Loucy (cell line): ENCODE measurements around the gene PROX2.

ENCODE experiments used
- H2AFZ ChIP-seq: fragments of 200-600 bp; sonication (generic); 2 replicates; pipeline ENCODE4 v1.6.0; 2016; ENCODE audit warnings: antibody characterized with exemption, mild to moderate bottlenecking, low read length, moderate library complexity
- H3F3A ChIP-seq: fragments of 200-600 bp; 2 replicates; pipeline ENCODE4 v1.6.0; 2016; ENCODE audit warnings: antibody characterized with exemption, low read depth, mild to moderate bottlenecking
- H3K27me3 ChIP-seq: fragments of 200-600 bp; sonication (generic); 2 replicates; pipeline ENCODE4 v1.6.1; 2014; ENCODE audit warnings: low read length, mild to moderate bottlenecking; ENCODE audit not compliant: insufficient read depth, poor library complexity, severe bottlenecking
- H3K36me3 ChIP-seq: fragments of 200-600 bp; sonication (generic); 2 replicates; pipeline ENCODE4 v1.6.1; 2016; ENCODE audit warnings: low read length; ENCODE audit not compliant: insufficient read depth
- H3K4me1 ChIP-seq: fragments of 200-600 bp; sonication (generic); 2 replicates; pipeline ENCODE4 v1.5.1; 2014; ENCODE audit warnings: low read length, mild to moderate bottlenecking; ENCODE audit not compliant: insufficient read depth, poor library complexity, severe bottlenecking
- H3K4me2 ChIP-seq: fragments of 200-600 bp; sonication (generic); 2 replicates; pipeline ENCODE4 v1.6.0; 2014; ENCODE audit warnings: antibody characterized with exemption, low read length, low read depth, mild to moderate bottlenecking; ENCODE audit not compliant: poor library complexity, severe bottlenecking
- H3K4me3 ChIP-seq: fragments of 200-600 bp; sonication (generic); 2 replicates; pipeline ENCODE4 v1.5.1; 2014; ENCODE audit warnings: low read length, mild to moderate bottlenecking, mixed read lengths; ENCODE audit not compliant: poor library complexity, severe bottlenecking
- H3K79me2 ChIP-seq: fragments of 200-600 bp; sonication (generic); 2 replicates; pipeline ENCODE4 v1.6.1; 2014; ENCODE audit warnings: low read length; ENCODE audit not compliant: insufficient read depth
- H3K9ac ChIP-seq: fragments of 200-600 bp; sonication (generic); 2 replicates; pipeline ENCODE4 v1.6.0; 2014; ENCODE audit warnings: mild to moderate bottlenecking, low read depth, low read length, moderate library complexity; ENCODE audit not compliant: poor library complexity, severe bottlenecking
- H3K9me2 ChIP-seq: fragments of 200-600 bp; sonication (generic); replicated peaks from 2 replicates; pipeline ENCODE4 v1.6.1; 2016; ENCODE audit warnings: low read depth, low read length, mixed read lengths
- H3K9me3 ChIP-seq: fragments of 200-600 bp; sonication (generic); 2 replicates; pipeline ENCODE4 v1.6.1; 2014; ENCODE audit warnings: mild to moderate bottlenecking, antibody characterized with exemption, low read length, low read depth; ENCODE audit not compliant: insufficient read depth
- H4K20me1 ChIP-seq: fragments of 200-600 bp; sonication (generic); 2 replicates; pipeline ENCODE4 v1.6.0; 2014; ENCODE audit warnings: antibody characterized with exemption, low read length, mild to moderate bottlenecking; ENCODE audit not compliant: insufficient read depth, poor library complexity, severe bottlenecking
- EZH2phosphoT487 ChIP-seq: fragments of 200-600 bp; IDR thresholded peaks from 2 replicates; pipeline ENCODE4 v1.6.1; 2018; ENCODE audit warnings: antibody characterized with exemption, mild to moderate bottlenecking, moderate library complexity, borderline replicate concordance
- TF ChIP-seq, protein P1 (sequence below): fragments of 200-600 bp; sonication (generic); conservative IDR thresholded peaks from 2 replicates; pipeline ENCODE4 v1.5.1; 2014; ENCODE audit warnings: mild to moderate bottlenecking, antibody characterized with exemption, low read length

Gene PROX2

GRCh38 chr14:74846168-74846567, 29.8 kb downstream of the PROX2 start:
- Histone ChIP-seq H3K79me2 (no peaks in the 10 kb centered on the region), H3K4me2 (no peak overlapping the region), H4K20me1 (no peaks in the 10 kb centered on the region), H3K9me3 (no peaks in the 10 kb centered on the region), H3F3A (no peaks in the 10 kb centered on the region), H3K9me2 (no peaks in the 10 kb centered on the region), H3K36me3 (no peaks in the 10 kb centered on the region; the same call in 1 of the 2 replicates), H3K4me3 (no peak overlapping the region), H2AFZ (no peak overlapping the region), H3K4me1 (no peaks in the 10 kb centered on the region), H3K9ac (no peak overlapping the region), H3K27me3 (no peaks in the 10 kb centered on the region)
- TF ChIP-seq, protein P1, sequence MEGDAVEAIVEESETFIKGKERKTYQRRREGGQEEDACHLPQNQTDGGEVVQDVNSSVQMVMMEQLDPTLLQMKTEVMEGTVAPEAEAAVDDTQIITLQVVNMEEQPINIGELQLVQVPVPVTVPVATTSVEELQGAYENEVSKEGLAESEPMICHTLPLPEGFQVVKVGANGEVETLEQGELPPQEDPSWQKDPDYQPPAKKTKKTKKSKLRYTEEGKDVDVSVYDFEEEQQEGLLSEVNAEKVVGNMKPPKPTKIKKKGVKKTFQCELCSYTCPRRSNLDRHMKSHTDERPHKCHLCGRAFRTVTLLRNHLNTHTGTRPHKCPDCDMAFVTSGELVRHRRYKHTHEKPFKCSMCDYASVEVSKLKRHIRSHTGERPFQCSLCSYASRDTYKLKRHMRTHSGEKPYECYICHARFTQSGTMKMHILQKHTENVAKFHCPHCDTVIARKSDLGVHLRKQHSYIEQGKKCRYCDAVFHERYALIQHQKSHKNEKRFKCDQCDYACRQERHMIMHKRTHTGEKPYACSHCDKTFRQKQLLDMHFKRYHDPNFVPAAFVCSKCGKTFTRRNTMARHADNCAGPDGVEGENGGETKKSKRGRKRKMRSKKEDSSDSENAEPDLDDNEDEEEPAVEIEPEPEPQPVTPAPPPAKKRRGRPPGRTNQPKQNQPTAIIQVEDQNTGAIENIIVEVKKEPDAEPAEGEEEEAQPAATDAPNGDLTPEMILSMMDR: no peak
- no peak for TF ChIP-seq EZH2phosphoT487

- Histone ChIP-seq H2AFZ (no peak overlapping the region), H3K27me3 (no peaks in the 10 kb centered on the region), H3K9ac (no peak overlapping the region), H3K9me2 (no peaks in the 10 kb centered on the region), H4K20me1 (no peaks in the 10 kb centered on the region), H3K4me3 (no peak overlapping the region), H3K4me1 (no peaks in the 10 kb centered on the region), H3K4me2 (no peak overlapping the region), H3K36me3 (peaks cover 7% of the 10 kb centered on the region; the same call in 1 of the 2 replicates), H3F3A (no peaks in the 10 kb centered on the region), H3K79me2 (no peaks in the 10 kb centered on the region), H3K9me3 (no peaks in the 10 kb centered on the region)
- TF ChIP-seq EZH2phosphoT487: no peak
- TF ChIP-seq, protein P1: no peak
These were observed 32.3 kb downstream of the PROX2 start for GRCh38 chr14:74843653-74844052.

DNA sequence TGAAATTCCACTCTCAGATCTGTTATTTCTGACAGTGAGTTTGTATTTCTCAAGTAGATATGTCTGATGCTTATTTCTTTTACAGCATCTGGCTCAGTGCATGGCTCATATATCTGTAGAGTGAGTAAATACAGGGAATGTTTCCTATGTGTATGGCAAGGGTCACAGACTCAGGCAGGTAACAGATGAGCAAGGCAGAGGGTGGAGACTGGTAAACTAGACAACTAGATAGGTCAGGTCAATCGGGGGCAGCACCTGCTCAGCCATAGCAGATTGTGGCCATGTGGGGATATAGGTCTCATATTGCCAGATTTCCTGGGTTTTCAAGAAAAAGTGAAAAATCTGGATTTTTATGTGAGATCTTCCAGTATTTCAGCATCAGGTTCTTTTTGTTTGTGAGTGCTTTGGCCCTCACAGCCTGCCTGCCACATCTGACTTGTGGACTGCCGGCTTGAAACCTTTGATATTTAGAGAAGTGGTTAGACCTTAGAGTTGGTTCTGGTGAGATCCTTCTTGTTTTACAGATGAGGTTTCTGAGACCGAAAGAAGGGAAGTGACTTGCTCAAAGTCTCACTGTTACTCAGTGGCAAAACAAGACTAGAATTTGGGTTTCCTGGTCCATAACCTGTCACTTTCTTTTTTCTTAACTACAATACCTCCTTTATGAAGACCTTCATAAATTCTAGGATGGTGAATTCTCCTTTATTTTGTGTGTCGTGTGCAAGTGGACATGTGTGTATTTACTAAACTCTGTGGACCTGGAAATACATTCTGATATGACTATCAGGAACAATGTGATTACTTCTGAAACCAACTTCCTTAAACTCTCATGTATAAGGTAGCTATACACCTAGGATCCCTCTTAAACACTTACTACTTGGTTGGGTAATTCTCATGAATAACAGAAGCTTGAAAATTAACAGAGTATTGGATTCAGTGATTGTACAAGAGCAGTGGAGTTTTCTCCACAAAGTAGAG, 34.4 kb downstream of the PROX2 start:
- no peak overlapping the region for H3K4me2 ChIP-seq
- peaks cover 14% of the 10 kb centered on the region; the same call in 1 of the 2 replicates for H3K36me3 ChIP-seq
- no peaks in the 10 kb centered on the region for H3K79me2 ChIP-seq
- no peak overlapping the region for H3K4me3 ChIP-seq
- H2AFZ ChIP-seq: no peak overlapping the region
- H3F3A ChIP-seq: peaks cover 3% of the 10 kb centered on the region; the same call in 1 of the 2 replicates
- H3K27me3 ChIP-seq: no peaks in the 10 kb centered on the region
- H3K9me3 ChIP-seq: no peaks in the 10 kb centered on the region
- TF ChIP-seq, protein P1: no peak
- TF ChIP-seq EZH2phosphoT487: no peak
- H3K9ac ChIP-seq: no peak overlapping the region
- H3K9me2 ChIP-seq: no peaks in the 10 kb centered on the region
- H3K4me1 ChIP-seq: peaks cover 4% of the 10 kb centered on the region
- H4K20me1 ChIP-seq: no peaks in the 10 kb centered on the region
